Osteocyte (in vitro differentiated cells): ENCODE results near the gene ARHGAP36. TPM values are rescaled to one million over a fixed set of nuclear protein-coding genes. Genes with fewer than 3 reads are reported as not detected.

Source experiments
- DNase-seq: peaks from one replicate; pipeline ENCODE4 v3.0.0; 2021; ENCODE audit warnings: mixed read lengths; ENCODE audit not compliant: unreplicated experiment; ENCODE audit errors: extremely low spot score
- H3K27ac Mint-ChIP-seq: one replicate; pipeline ENCODE4 v1.8.0; 2021; ENCODE audit warnings: mild to moderate bottlenecking, mixed read lengths; ENCODE audit not compliant: unreplicated experiment
- H3K27me3 Mint-ChIP-seq: one replicate; pipeline ENCODE4 v1.8.0; 2021; ENCODE audit warnings: mixed read lengths; ENCODE audit not compliant: unreplicated experiment
- H3K36me3 Mint-ChIP-seq: one replicate; pipeline ENCODE4 v1.8.0; 2021; ENCODE audit warnings: mixed read lengths; ENCODE audit not compliant: unreplicated experiment
- H3K4me1 Mint-ChIP-seq: one replicate; pipeline ENCODE4 v1.8.0; 2021; ENCODE audit warnings: mixed read lengths; ENCODE audit not compliant: unreplicated experiment
- H3K4me3 Mint-ChIP-seq: one replicate; pipeline ENCODE4 v1.8.0; 2021; ENCODE audit warnings: mild to moderate bottlenecking, moderate library complexity, mixed read lengths; ENCODE audit not compliant: unreplicated experiment
- H3K9me3 Mint-ChIP-seq: one replicate; pipeline ENCODE4 v1.8.0; 2021; ENCODE audit warnings: mixed read lengths; ENCODE audit not compliant: unreplicated experiment
- CTCF ChIP-seq: fragments of 200-600 bp; sonication (generic); IDR thresholded peaks from 2 replicates; pipeline ENCODE4 v1.5.0; 2021; ENCODE audit warnings: antibody characterized with exemption, mild to moderate bottlenecking, moderate library complexity
- total RNA-seq: library from RNA; stranded (reverse); gene quantifications from 2 replicates; pipeline ENCODE4 v1.2.1, GENCODE V29; 2021

ARHGAP36 gene
- total RNA-seq, 1 donor from 2014 or later: not detected

GRCh38 chrX:131067846-131068745 is 9.9 kb downstream of the ARHGAP36 start:
- Mint-ChIP-seq H3K9me3 (no peaks in the 10 kb centered on the region), H3K4me3 (no peak overlapping the region), H3K27me3 (peaks cover 56% of the 10 kb centered on the region), H3K4me1 (no peaks in the 10 kb centered on the region), H3K36me3 (no peaks in the 10 kb centered on the region), H3K27ac (no peak overlapping the region)
- DNase-seq: no peak
- no peak for TF ChIP-seq CTCF

GRCh38 chrX:131068945-131069719 is 11.0 kb downstream of the ARHGAP36 start:
- peak; percentile 69 for TF ChIP-seq CTCF
- H3K4me3 Mint-ChIP-seq: no peak overlapping the region
- peaks cover 59% of the 10 kb centered on the region for H3K27me3 Mint-ChIP-seq
- H3K27ac Mint-ChIP-seq: no peak overlapping the region
- no peaks in the 10 kb centered on the region for H3K36me3 Mint-ChIP-seq
- H3K4me1 Mint-ChIP-seq: no peaks in the 10 kb centered on the region
- DNase-seq: no peak
- no peaks in the 10 kb centered on the region for H3K9me3 Mint-ChIP-seq

GRCh38 chrX:131072871-131073571 is 14.9 kb downstream of the ARHGAP36 start:
- Mint-ChIP-seq H3K27me3 (peaks cover 57% of the 10 kb centered on the region), H3K9me3 (no peaks in the 10 kb centered on the region), H3K4me3 (no peak overlapping the region), H3K27ac (no peak overlapping the region), H3K4me1 (no peaks in the 10 kb centered on the region), H3K36me3 (no peaks in the 10 kb centered on the region)
- DNase-seq: no peak
- TF ChIP-seq CTCF: no peak

- H3K36me3 Mint-ChIP-seq: no peaks in the 10 kb centered on the region
- no peak overlapping the region for H3K27ac Mint-ChIP-seq
- no peaks in the 10 kb centered on the region for H3K9me3 Mint-ChIP-seq
- no peak overlapping the region for H3K4me3 Mint-ChIP-seq
- no peak for DNase-seq
- H3K27me3 Mint-ChIP-seq: peaks cover 61% of the 10 kb centered on the region
- TF ChIP-seq CTCF: no peak
- no peaks in the 10 kb centered on the region for H3K4me1 Mint-ChIP-seq
Measured at GRCh38 chrX:131073607-131074006, 15.5 kb downstream of the ARHGAP36 start.
